ENCODE results near the gene PGA5.

Gene PGA5

DNA sequence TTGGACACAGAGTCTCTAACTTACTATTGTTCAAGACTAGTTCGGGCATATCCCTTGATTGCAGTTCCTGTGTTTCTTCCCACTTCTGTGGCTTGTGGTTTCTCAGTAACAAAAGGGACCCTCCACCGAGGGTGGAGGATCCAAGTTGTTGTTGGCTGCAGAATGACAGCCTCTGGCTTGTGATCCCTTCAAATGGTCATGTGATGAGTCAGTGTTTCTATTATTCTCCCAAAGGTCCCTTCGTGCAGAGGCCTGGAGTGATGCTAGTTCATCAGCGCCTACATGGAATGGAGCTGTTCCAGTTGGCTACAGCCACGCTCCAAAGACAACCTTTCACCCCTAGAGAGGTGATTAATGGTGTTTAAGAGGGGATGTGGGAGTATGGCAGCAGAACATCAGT is 56.8 kb downstream of the PGA5 start:
- no peak for DNase-seq

- no peak for DNase-seq
Measured at GRCh38 chr11:61298663-61299244, 57.8 kb downstream of the PGA5 start.

Measured in effector CD8-positive, alpha-beta T cell (primary cell).